COLO829 (cell line): Measurements from ENCODE around the gene SNX10.
A peak's percentile ranks its signal among the peaks of the same experiment; 100 is the strongest.

ENCODE experiments used
- DNase-seq: peaks from one replicate; pipeline ENCODE4 v3.0.0; 2012; ENCODE audit warnings: low spot score

Gene SNX10

DNA sequence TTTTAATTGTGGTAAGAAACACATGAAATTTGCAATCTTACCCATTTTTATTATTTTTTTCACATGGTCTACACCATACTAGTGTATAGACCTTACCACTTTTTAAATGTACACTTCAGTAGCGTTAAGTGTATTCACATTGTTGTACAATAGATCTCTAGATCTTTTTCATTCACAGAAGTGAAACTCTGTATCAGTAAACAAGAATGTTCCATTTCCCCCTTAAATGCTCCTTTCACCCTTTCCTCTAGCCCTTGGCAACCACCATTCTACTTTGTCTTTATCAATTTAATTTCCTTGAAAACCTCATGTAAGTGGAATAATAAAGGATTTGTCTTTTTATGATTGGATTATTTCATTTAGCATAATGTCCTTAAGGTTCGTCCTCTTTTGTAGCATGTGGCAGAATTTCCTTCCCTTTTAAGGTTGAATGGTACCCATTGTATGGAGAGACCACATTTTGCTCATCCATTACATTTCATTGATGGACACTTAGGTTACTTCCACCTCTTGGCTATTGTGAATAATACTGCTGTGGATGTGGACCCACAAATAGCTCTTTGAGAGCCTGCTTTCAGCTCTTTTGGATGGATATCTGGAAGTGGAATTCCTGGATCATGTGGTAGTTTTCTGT, 45.7 kb downstream of the SNX10 start:
- DNase-seq: peak; percentile 69

DNA sequence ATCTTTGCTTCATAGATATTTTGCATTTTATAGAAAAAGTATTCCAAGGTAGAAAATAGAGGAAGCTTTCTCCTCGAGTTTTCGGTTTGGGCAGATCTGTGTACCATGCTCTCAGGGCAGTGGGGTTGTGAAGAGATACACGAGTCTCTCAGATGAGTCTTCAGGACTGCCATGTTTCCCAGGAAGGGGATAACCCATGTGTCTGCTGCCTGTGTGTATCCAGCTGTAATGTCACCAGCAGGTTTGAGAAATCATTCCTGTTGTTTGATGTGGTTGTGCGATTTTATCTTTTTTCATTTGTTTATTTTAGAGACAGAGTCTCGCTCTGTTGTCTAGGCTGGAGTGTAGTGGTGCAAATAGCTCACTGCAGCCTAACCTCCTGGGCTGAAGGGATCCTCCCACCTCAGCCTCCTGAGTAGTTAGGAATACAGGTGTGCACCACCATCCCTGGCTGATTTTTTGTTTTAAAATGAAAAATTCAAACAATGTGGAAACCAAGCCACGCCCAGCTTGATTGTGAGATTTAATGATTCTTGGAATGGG, 48.9 kb downstream of the SNX10 start:
- no peak for DNase-seq

GRCh38 chr7:26343320-26343832, 51.7 kb downstream of the SNX10 start:
- DNase-seq: no peak

GRCh38 chr7:26343837-26344236, 52.2 kb downstream of the SNX10 start:
- DNase-seq: no peak

GRCh38 chr7:26345202-26345601, 53.5 kb downstream of the SNX10 start:
- no peak for DNase-seq

DNA sequence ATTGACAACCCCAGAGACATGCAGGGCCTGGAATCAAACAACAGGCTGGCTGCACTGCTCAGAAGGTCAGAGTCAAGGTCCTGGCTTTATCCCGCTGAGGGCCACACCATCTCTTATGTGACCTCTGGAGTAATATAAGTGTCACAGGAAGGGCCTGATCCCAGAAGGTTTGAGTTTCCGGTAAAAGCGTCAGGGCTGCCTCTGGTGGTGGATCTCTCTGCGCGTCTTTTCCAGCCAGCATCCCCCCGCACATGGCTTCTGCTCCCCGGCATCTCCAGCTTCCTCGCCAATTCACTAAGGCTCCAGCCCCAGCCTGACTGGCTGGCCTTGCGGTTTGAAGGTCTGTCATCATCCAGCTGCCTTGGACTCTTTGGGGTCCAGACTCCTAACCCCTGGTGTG, 54.2 kb downstream of the SNX10 start:
- DNase-seq: no peak

GRCh38 chr7:26346611-26347203, 55.0 kb downstream of the SNX10 start:
- DNase-seq: peak; percentile 51

GRCh38 chr7:26348234-26348851, 56.7 kb downstream of the SNX10 start:
- DNase-seq: no peak

DNA sequence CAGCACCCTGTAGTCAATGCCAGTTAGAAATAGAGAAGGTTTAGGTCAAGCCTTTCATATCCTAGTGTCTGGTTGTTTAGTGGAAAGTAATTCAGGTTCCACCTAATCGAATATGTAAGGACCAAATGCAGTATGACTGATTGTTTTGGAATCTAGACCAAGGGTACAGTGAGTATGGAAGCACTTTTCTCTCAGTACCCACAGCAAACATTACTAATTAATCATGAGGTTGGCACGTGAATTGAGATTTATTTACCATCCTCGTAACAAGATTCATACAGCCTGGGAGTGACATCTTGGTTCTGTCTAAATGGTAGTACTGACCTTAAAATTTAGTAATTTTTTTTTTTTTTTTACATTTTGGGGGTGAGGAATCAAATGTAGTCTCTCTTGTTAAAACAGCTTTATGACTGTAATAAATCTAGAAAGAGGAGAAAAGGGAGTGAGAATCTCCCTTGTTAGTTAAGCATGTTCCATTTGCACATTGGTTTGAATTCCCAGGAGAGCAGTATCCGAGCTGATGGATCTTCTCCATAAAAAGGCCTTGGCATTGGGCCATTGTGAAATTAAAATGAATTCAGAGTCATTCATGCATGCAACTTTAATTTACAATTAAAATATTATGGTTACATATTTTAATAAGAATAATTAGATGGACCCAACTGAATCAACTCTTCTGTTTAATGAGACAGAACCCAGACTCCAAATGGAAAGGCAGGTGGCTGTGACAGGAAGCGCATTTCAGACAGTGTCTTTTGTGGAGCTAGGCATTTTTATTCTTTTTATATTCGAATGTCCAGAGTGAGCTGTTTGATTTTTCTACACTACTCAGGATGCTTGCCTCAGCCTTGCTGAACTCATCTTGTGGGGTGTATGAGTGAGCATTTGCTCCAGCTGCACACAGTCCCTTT, 57.6 kb downstream of the SNX10 start:
- no peak for DNase-seq

DNA sequence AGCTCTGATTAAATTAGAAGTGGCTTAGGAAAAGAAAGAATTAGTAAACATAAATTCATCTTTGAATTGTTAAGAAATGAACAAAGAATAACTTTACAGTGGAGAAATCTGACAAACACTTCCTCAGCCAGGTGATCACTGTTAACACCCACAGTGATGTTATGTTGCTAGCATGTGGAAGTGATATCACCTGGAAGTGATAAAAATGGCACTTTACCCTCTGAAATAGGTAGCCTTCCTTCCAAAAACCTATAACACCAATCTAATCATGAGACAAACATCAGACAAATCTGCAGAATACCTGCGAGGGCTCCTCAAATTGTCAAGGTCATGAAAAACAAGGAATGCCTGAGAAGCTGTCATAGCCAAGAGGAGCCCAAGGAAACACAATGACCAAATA, 59.5 kb downstream of the SNX10 start:
- no peak for DNase-seq

DNA sequence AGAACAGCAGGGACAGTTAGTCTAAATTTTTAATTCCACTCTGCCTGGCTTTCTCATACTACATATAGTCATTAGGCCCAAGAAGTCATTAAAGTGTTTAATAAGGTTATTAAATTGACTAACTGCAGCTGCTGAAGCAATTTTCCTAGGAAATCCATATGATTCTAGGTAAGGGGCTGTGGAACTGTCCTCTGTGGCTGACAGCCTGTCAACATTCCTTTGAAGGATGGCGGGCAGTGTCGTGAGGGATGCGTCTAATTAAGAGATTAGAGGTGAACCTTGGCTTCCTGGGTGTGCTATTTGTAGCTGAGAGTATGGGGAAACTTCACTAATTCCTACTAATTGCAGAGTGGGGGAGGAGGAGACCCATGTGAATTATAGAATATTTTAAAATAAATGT, 64.6 kb downstream of the SNX10 start:
- no peak for DNase-seq

- DNase-seq: peak; percentile 74
Observed at GRCh38 chr7:26356929-26357798, 65.5 kb downstream of the SNX10 start.

DNA sequence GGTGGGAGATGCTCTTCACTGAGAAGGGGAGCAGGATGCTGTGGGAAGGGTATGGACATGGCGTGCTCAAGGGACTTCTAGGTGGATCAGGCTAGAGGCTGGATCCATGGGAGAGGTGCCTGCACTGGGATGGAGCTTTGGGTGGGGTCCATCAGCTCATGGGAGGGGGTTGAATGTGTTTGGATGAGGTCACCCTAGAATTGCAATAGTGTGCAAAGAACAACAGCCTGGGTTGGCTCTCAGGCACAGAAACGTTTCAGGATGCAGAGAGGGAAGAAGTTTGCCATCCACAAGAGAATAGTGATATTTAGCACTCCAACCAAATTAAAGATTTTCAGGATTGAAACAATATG, 66.1 kb downstream of the SNX10 start:
- DNase-seq: no peak

GRCh38 chr7:26360650-26361049, 69.0 kb downstream of the SNX10 start:
- no peak for DNase-seq

GRCh38 chr7:26361637-26362036, 70.0 kb downstream of the SNX10 start:
- DNase-seq: no peak

GRCh38 chr7:26363465-26363864, 71.8 kb downstream of the SNX10 start:
- no peak for DNase-seq

GRCh38 chr7:26365077-26365900, 73.6 kb downstream of the SNX10 start:
- DNase-seq: peak; percentile 68

DNA sequence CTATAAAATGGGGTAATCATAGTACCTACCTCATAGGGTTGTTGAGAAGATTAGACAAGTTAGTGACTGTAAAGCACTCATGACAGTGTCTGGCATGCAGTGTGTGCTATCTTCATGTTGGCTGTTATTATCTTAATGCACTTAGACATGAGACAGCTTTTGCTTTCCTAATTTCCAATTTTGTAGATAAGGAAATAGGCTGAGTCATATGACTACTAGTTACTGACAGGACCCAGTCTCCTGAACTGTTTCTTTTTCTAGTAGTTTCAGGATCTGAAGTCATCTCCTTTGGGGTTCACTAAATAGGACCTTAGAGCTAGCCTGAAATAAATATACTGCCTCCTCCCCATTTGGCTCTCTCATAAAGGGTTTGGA, 74.2 kb downstream of the SNX10 start:
- DNase-seq: no peak

GRCh38 chr7:26367219-26367711, 75.6 kb downstream of the SNX10 start:
- no peak for DNase-seq

DNA sequence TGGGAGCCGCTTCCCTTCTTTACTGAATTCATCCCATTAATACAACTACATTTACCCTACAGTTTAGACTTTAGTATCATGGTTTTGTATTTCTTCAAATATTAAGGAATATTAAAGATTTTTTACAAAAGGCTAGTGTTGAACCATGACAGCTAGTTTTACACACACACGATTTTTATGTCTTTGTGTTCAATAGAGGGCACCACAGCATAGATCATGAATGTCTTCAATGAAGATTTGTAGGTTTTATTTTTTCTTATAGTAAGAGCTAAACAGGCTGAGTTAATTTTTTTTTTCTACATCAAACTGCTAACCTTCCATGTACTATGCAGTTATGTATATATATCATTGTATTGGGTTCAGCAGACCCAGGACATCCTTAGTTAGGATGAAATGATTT, 76.9 kb downstream of the SNX10 start:
- no peak for DNase-seq
